Fibroblast of lung (primary cell): ENCODE measurements around the gene PLS3. TPM values are rescaled to one million over a fixed set of nuclear protein-coding genes. Genes with fewer than 3 reads are reported as not detected.

Source experiments
- DNase-seq, 2 donors: peaks; one replicate each; pipeline versions ENCODE4 v3.0.0 to v3.0.0-alpha.2; 2010; ENCODE audit warnings: low read depth in 2 of 2
- H2AFZ ChIP-seq: 2 replicates; pipeline ENCODE4 v1.5.1; 2012; ENCODE audit warnings: low read length, control low read depth, inconsistent platforms
- H3K27ac ChIP-seq: 2 replicates; pipeline ENCODE4 v1.5.1; 2011; ENCODE audit warnings: low read length, control low read depth; ENCODE audit not compliant: insufficient read depth
- H3K27me3 ChIP-seq: 2 replicates; pipeline ENCODE4 v1.5.1; 2011; ENCODE audit warnings: mild to moderate bottlenecking, low read length; ENCODE audit not compliant: control insufficient read depth, insufficient read depth
- H3K36me3 ChIP-seq: 2 replicates; pipeline ENCODE4 v1.5.1; 2011; ENCODE audit warnings: low read length; ENCODE audit not compliant: control insufficient read depth, insufficient read depth
- H3K4me1 ChIP-seq: 2 replicates; pipeline ENCODE4 v1.5.1; 2011; ENCODE audit warnings: low read length; ENCODE audit not compliant: control insufficient read depth, insufficient read depth; ENCODE audit errors: extremely low read depth
- H3K4me2 ChIP-seq: 2 replicates; pipeline ENCODE4 v1.5.1; 2011; ENCODE audit warnings: low read length, control low read depth; ENCODE audit not compliant: insufficient read depth; ENCODE audit errors: extremely low read depth
- H3K4me3 ChIP-seq, 4 experiments: fragments of 200-600 bp in 1 of 4; sonication (generic) in 1 of 4; replicated peaks in 1 of 4; 2 replicates each; pipeline ENCODE4 v1.5.1; 2011 to 2016; ENCODE audit warnings: low read length in 4 of 4, low read depth in 3 of 4, mild to moderate bottlenecking in 3 of 4, control low read depth in 2 of 4, inconsistent platforms in 1 of 4, mixed read lengths in 1 of 4; ENCODE audit not compliant: insufficient read depth in 1 of 4; ENCODE audit errors: control extremely low read depth in 1 of 4
- H3K79me2 ChIP-seq: 2 replicates; pipeline ENCODE4 v1.5.1; 2012; ENCODE audit warnings: mild to moderate bottlenecking, low read length, inconsistent platforms; ENCODE audit not compliant: control insufficient read depth, insufficient read depth
- H3K9ac ChIP-seq: 2 replicates; pipeline ENCODE4 v1.5.1; 2011; ENCODE audit warnings: mild to moderate bottlenecking, low read length, control low read depth; ENCODE audit not compliant: insufficient read depth
- H3K9me3 ChIP-seq: 2 replicates; pipeline ENCODE4 v1.5.1; 2012; ENCODE audit warnings: low read depth, low read length; ENCODE audit not compliant: control insufficient read depth, insufficient read depth
- H4K20me1 ChIP-seq: 2 replicates; pipeline ENCODE4 v1.5.1; 2011; ENCODE audit warnings: low read length; ENCODE audit not compliant: control insufficient read depth, insufficient read depth; ENCODE audit errors: extremely low read depth
- EZH2 ChIP-seq: IDR thresholded peaks from 2 replicates; pipeline ENCODE4 v1.5.1; 2012; ENCODE audit warnings: low read length, control low read depth, mild to moderate bottlenecking; ENCODE audit errors: missing control alignments
- polyA plus RNA-seq, 2 donors: library from polyadenylated mRNA; depleted of rRNA in 1 of 2; stranded (reverse) in 1 of 2; unstranded in 1 of 2; fragments of >200 nt; gene quantifications; 2 replicates each; pipeline ENCODE4 v1.2.1, GENCODE V29; 2011 to 2012; ENCODE audit warnings: missing spikeins in 1 of 2
- total RNA-seq: library from RNA; depleted of rRNA; stranded (reverse); fragments of >200 nt; gene quantifications from 2 replicates; pipeline ENCODE4 v1.2.1, GENCODE V29; 2014
- TF ChIP-seq, protein P1 (sequence below), 2 donors: IDR thresholded peaks in 1 of 2; conservative IDR thresholded peaks in 1 of 2; 1 replicate in 1 of 2; 2 replicates in 1 of 2; pipeline ENCODE4 v1.5.1; 2011 to 2012; ENCODE audit warnings: low read length in 2 of 2, control low read depth in 1 of 2, inconsistent platforms in 1 of 2, low read depth in 1 of 2, mild to moderate bottlenecking in 1 of 2

PLS3 gene
- total and polyA plus RNA-seq, 2 donors (not counting 1 experiment from before 2014, with no cell fraction given) = 223 to 262 TPM

DNA sequence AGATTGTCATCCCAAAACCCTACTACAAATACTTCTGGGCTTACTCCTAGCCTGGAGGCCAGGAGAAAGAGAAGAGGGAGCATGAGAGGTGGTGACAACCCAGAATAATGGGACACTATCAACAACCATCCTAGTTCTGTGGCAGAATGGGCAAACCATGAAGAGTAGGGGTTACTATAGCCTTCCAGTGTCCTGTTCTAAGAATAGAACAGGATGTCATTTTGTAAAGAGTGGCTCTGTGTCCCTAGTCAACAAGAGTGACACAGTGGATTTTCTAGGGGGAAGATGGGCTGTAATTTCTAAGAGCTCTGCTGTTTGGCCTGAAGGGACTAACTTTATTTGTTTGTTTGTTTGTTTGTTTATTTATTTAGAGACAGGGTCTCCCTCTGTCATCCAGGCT lies 136.0 kb downstream of the PLS3 start:
- Histone ChIP-seq H3K9me3 (no peaks in the 10 kb centered on the region), H3K4me3 (no peak overlapping the region), H3K79me2 (no peaks in the 10 kb centered on the region), H3K4me1 (no peaks in the 10 kb centered on the region), H3K9ac (no peak overlapping the region), H3K36me3 (no peaks in the 10 kb centered on the region), H3K27ac (no peak overlapping the region), H2AFZ (no peak overlapping the region), H4K20me1 (no peaks in the 10 kb centered on the region), H3K4me2 (no peak overlapping the region), H3K27me3 (no peaks in the 10 kb centered on the region)
- TF ChIP-seq EZH2 = no peak
- TF ChIP-seq, protein P1, sequence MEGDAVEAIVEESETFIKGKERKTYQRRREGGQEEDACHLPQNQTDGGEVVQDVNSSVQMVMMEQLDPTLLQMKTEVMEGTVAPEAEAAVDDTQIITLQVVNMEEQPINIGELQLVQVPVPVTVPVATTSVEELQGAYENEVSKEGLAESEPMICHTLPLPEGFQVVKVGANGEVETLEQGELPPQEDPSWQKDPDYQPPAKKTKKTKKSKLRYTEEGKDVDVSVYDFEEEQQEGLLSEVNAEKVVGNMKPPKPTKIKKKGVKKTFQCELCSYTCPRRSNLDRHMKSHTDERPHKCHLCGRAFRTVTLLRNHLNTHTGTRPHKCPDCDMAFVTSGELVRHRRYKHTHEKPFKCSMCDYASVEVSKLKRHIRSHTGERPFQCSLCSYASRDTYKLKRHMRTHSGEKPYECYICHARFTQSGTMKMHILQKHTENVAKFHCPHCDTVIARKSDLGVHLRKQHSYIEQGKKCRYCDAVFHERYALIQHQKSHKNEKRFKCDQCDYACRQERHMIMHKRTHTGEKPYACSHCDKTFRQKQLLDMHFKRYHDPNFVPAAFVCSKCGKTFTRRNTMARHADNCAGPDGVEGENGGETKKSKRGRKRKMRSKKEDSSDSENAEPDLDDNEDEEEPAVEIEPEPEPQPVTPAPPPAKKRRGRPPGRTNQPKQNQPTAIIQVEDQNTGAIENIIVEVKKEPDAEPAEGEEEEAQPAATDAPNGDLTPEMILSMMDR (conservative IDR thresholded peaks at IDR 0.05 in 1 of 2, IDR thresholded peaks at IDR 0.05 in 1 of 2; ENCODE audit: low read depth in 1 of 2, low read length in 2 of 2) = no peak
- no peak for DNase-seq

DNA sequence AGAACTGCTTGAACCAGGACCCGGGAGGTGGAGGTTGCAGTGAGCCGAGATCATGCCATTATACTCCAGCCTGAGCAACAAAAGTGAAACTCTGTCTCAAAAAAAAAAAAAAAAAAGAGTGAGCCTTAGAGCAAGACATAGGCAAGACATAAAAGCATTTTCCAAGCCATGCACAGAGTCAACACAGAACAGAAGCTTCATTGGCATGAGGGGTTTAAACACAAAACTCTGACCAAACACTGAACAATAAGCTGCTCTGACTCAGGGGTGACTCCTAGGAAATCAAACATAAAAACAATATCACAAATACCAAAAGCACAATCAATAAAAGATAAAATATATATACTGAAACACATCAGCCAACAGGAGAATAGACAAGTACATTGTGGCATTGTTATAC lies 136.8 kb downstream of the PLS3 start:
- no peak overlapping the region for H2AFZ ChIP-seq
- no peak for DNase-seq
- H3K4me3 ChIP-seq = no peak overlapping the region
- no peaks in the 10 kb centered on the region for H3K4me1 ChIP-seq
- no peak overlapping the region for H3K27ac ChIP-seq
- H4K20me1 ChIP-seq = no peaks in the 10 kb centered on the region
- H3K4me2 ChIP-seq = no peak overlapping the region
- TF ChIP-seq, protein P1 (conservative IDR thresholded peaks at IDR 0.05 in 1 of 2, IDR thresholded peaks at IDR 0.05 in 1 of 2; ENCODE audit: low read depth in 1 of 2, low read length in 2 of 2) = no peak
- no peak for TF ChIP-seq EZH2
- H3K36me3 ChIP-seq = no peaks in the 10 kb centered on the region
- no peaks in the 10 kb centered on the region for H3K27me3 ChIP-seq
- H3K79me2 ChIP-seq = no peaks in the 10 kb centered on the region
- H3K9ac ChIP-seq = no peak overlapping the region
- H3K9me3 ChIP-seq = no peaks in the 10 kb centered on the region
